HepG2 (cell line): ENCODE results near the gene MRPS5. TPM values are rescaled to one million over a fixed set of nuclear protein-coding genes. Genes with fewer than 3 reads are reported as not detected.
A peak's percentile ranks its signal among the peaks of the same experiment; 100 is the strongest.

Source experiments
- ATAD3A ChIP-seq: sonication (generic); formaldehyde crosslinking; IDR thresholded peaks from 2 replicates; pipeline ENCODE4 v1.4.0; 2020; ENCODE audit warnings: missing genetic modification reagents
- ATF1 ChIP-seq: IDR thresholded peaks from 2 replicates; pipeline ENCODE4 v1.6.1; 2016; ENCODE audit warnings: mild to moderate bottlenecking, control low read depth
- BHLHE40 ChIP-seq: IDR thresholded peaks from 2 replicates; pipeline ENCODE4 v1.6.1; 2011; ENCODE audit warnings: low read length, improper control_type of control experiment
- FOXK2 ChIP-seq: fragments of 450-650 bp; IDR thresholded peaks from 2 replicates; pipeline ENCODE4 v1.6.1; 2016
- GMEB2 ChIP-seq: IDR thresholded peaks from 2 replicates; pipeline ENCODE4 v1.6.1; 2016; ENCODE audit warnings: missing biosample characterization, missing genetic modification reagents, low read depth
- HDAC2 ChIP-seq: sonication (generic); formaldehyde crosslinking; IDR thresholded peaks from 2 replicates; pipeline ENCODE4 v1.4.0; 2020; ENCODE audit warnings: missing genetic modification reagents
- KMT2A ChIP-seq: sonication (generic); formaldehyde crosslinking; IDR thresholded peaks from 2 replicates; pipeline ENCODE4 v1.4.0; 2020; ENCODE audit warnings: missing genetic modification reagents
- USF2 ChIP-seq, 2 experiments: sonication (generic) in 1 of 2; formaldehyde crosslinking in 1 of 2; IDR thresholded peaks; 2 replicates each; pipeline versions ENCODE4 v1.5.1 to v1.6.1; 2011 to 2020; ENCODE audit warnings: borderline replicate concordance in 1 of 2, low read depth in 1 of 2, low read length in 1 of 2, mild to moderate bottlenecking in 1 of 2, missing genetic modification reagents in 1 of 2, moderate library complexity in 1 of 2
- ZNF407 ChIP-seq: sonication (generic); formaldehyde crosslinking; IDR thresholded peaks from one replicate; pipeline ENCODE4 v1.5.1; 2020; ENCODE audit warnings: mild to moderate bottlenecking, missing genetic modification reagents; ENCODE audit errors: not compliant biosample characterization
- ZNF530 ChIP-seq: sonication (generic); formaldehyde crosslinking; IDR thresholded peaks from 2 replicates; pipeline ENCODE4 v1.5.0; 2020; ENCODE audit warnings: low read depth, mild to moderate bottlenecking, missing genetic modification reagents
- ZNF574 ChIP-seq: sonication (generic); formaldehyde crosslinking; IDR thresholded peaks from 2 replicates; pipeline ENCODE4 v1.4.0; 2020; ENCODE audit warnings: missing genetic modification reagents
- ZNF672 ChIP-seq: sonication (generic); formaldehyde crosslinking; IDR thresholded peaks from 2 replicates; pipeline ENCODE4 v1.8.1; 2022; ENCODE audit warnings: missing genetic modification reagents
- ZNF703 ChIP-seq: sonication (generic); formaldehyde crosslinking; IDR thresholded peaks from 2 replicates; pipeline ENCODE4 v1.5.1; 2020; ENCODE audit warnings: missing genetic modification reagents, mild to moderate bottlenecking, moderate library complexity, borderline replicate concordance
- polyA plus RNA-seq, 8 experiments: library from polyadenylated mRNA; depleted of rRNA in 3 of 8; stranded (reverse) in 7 of 8; unstranded in 1 of 8; fragments of >200 nt; fragmentation: Illumina TruSeq in 4 of 8; extraction: Trizol in 4 of 8; gene quantifications; 2 replicates each; pipeline versions ENCODE4 v1.2.1 to v1.2.3, GENCODE V29; 2011 to 2016; ENCODE audit warnings: low read depth in 4 of 8, missing spikeins in 1 of 8, mixed read lengths in 1 of 8; ENCODE audit not compliant: insufficient read depth in 1 of 8
- total RNA-seq, 5 experiments: library from RNA; depleted of rRNA; stranded (reverse); fragments of >200 nt; fragmentation: Illumina TruSeq; extraction: Trizol; gene quantifications; 2 replicates each; pipeline ENCODE4 v1.2.3, GENCODE V29; 2016; ENCODE audit warnings: low read depth in 1 of 5

MRPS5 gene
- total and polyA plus RNA-seq, 2 of the 13 experiments (the other 11 are each of a cell fraction or from before 2014, with no cell fraction given), result 98.8 to 134 TPM

DNA sequence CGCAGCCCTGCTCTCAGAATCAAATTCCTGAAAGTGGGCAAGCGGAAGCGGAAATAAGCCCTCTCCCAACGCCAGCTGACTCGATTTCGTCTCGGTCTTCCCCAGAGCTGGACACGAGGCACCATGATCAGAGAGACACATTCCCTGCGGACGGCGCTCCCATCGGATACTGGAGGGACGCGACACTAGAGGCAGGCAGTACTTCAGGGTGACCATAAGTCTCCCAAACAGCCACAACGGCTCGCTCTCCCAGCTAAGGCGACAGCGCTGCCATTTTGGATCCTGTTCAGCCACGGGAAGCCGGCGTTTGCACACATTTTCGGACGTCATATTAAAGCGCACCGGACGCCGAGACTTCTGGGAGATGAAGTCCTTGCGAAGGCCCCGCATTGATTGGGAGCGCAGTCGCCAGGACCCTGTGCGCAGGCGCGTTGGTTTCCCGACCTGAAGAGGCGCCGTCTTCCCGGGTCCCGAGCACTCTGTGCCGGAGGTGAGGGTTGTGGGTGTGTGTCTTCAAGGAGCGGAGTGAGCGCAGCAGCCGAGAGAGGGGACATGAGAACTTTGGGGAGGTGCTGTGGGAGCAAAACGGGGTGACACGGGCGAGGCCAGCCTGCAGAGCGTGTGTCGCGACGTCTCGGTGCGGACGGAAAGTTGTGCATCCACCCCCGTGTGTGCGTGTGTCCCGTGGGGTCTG, 43.9 kb upstream of the MRPS5 start, which contains the start of gene ZNF2 (continued):
- TF ChIP-seq ZNF530 (CRISPR knock-in tag) (no peak), ZNF672 (CRISPR knock-in tag) (no peak), HDAC2 (CRISPR knock-in tag) (peak; percentile 93), ZNF574 (CRISPR knock-in tag) (peak; percentile 97), ZNF407 (CRISPR knock-in tag) (peak; percentile 35), USF2 (IDR thresholded peaks at IDR 0.05; ENCODE audit: low read depth, low read length) (no peak), USF2 (CRISPR knock-in tag; IDR thresholded peaks at IDR 0.05; ENCODE audit: borderline replicate concordance) (no peak), KMT2A (CRISPR knock-in tag) (peak; percentile 89), ATAD3A (CRISPR knock-in tag) (no peak), FOXK2 (0 out of 2 replicates have a peak, but pooled peaks have one; percentile 4), GMEB2 (peak; percentile 51; the same call in 1 of the 2 replicates), ZNF703 (peak; percentile 75; the same call in 1 of the 2 replicates), ATF1 (peak; percentile 99), BHLHE40 (no peak; the same call in none of the 2 replicates)
